Epidermal melanocyte (primary cell): ENCODE data around the gene ARMS2.

ENCODE experiments used
- DNase-seq: peaks from one replicate; pipeline ENCODE4 v3.0.0; 2011; ENCODE audit warnings: low spot score; ENCODE audit not compliant: insufficient read length

The ARMS2 gene

DNA sequence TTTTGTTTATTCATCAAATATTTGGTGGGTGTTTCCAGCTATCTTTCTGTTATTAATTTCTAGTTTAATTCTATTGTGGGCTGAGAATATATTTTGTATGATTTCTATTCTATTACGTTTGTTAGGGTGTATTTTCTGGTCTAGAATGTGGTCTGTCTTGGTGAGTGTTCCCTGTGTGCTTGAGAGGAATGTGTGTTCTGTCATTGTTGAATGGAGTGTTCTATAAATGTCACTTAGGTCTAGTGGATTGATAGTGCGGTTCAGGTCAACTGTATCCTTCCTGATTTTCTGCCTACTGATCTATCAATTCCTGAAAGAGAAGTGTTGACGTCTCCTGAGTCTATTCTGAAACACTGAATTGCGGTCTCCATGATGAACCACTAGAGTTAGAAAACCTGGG is 15.4 kb downstream of the ARMS2 start:
- DNase-seq, result no peak

DNA sequence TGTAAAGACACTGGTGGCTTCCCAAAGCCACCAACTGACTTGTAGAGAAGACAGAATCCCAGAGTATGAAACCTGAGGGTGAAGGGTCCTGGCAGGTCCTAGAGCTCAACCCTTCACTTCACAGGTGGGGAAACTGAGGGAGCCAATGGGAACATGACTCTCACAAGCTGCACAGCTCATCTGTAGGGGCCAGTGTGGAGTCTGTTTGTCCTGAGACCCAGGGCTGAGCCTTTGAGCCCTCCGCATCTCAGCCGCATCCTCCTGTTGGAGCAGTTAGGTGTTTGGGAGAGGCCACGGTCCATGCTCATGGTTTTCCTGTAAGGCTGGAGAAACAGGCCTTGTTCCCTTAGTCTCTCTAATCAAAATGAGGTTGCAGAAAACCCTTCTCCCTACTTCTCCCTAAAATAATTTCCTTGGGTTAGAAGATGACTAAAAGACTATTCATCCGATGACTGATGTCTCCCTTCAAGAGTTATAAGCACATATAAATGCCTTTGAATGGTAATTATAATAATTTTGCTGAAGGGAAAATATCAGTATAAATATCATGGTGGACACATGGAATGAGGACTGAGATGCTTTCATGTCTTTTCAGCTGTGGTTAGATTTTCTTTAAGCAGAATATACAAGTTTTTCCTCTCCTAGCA is 17.2 kb downstream of the ARMS2 start:
- DNase-seq, result no peak

DNA sequence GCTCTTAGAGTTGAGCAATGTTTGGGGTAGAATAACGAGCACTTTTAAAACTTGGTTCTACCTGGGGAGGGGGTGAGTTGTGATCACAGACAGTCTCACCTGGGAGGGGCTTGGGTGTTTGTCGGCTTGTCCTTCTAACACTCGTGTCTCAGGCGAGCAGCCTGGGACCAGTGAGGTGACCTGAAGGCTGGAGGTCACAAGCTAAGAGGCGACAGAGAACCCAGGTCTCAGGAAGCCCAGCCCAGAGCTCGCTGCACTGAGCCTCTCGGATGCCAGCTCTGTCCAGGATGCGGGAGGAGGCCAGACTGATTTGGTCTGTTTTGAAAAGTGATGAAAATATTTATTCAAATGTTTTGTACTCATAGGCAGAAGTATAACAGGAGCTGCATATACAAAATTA is 18.7 kb downstream of the ARMS2 start:
- no peak for DNase-seq

DNA sequence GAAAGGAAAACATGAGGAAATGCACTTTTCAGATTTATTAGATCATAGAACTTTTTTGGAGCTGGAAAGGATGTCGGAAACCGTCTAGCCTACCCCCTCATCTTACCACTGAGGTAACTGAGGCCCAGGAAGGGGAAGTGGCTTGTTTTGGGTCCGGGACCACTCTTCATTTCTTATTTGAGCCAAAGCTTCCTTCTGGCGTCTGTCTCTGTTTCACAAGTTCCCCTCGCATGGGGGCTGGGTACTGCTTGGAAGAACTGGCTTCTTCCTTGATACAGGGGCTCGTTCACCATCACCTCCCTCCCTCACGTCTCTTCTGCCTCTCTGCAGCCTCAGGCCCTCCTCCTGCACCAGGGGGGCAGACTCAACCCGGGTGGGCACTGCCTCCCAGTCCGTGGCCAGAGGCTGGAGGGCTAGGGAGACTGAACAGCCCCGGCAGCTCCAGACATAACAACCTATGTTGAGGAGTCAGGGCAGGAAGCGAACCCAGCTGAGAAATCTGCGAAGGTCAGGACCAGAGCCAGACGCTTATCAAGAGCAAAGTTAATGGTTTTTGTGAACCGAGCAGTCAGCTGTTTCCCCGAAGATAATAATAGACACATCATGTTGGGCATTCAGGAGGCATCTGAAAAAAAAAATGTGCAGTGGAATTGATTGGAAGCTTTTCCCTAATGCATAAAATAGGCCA is 19.8 kb downstream of the ARMS2 start:
- DNase-seq, result no peak

DNA sequence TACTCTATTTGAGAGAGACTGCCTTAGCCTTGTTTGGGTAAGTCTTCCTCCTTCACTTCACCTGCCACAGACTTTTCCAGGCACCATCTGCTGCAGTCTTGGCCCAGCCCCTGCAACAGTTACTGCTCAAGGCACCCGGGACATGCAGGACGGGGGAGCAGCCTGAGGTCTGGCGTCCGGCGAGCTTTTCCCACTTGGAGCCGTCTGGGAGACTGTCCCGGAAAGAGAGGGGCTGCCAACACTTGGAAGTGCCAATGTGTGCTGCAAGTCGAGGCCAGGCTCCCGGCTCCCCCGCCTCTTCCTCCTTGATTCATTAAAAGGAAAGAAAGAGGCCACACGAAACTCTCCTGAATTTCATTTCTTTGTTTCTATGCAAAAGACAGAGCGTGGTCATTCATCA is 20.6 kb downstream of the ARMS2 start:
- DNase-seq, result no peak

DNA sequence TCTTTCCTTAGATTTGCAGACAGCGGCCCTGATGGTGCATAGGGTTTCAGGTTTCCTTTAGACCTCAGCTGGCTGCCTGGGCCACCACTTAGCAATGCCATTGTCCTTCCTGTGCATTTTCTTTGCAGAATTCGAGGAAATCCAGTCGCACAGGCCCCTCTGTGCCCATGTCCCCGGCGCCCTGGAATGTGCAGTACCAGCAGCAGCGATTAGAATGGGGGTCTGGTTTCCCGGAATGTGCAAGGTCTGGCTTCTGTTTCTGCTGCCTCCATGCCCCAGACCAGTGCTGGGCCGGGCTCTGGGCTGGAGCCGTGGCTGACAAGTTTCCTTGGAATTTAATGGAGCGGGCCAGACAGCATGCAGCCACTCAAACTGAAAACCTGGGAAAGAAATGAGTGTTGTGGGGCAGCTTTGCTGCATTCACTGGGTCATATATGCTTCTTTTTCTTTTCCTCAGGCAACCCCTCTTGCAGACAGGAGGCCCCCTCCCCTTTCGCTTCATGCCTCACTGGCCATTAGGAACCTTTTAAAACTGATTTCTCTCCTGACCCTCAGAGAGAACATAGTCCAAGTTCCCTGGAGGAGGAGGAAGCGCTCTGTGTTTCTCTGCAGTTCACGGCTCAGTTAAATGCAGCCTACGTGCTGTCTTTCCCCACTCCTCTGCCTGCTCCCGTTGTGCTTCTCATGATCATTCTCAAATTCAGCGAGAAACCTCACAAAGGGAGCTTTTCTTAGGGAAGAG is 21.3 kb downstream of the ARMS2 start:
- DNase-seq, result no peak

DNA sequence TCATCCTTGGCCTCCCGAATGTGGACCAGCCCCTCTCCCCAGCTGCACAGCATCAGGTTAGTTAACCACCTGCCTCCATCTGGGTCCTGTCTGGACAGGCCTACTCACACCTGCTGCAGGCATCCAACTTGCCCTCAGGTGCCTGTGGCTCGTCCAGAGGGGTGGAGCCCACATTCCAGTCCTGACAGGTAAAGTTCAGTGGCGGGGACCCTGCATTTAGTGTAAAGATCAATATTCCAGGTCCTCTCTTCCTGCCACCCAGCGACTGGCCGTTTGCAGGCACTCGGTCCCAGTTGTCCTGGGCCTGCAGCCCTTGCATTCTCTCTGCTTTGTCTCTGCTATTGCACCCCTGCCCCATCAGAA is 21.9 kb downstream of the ARMS2 start:
- DNase-seq, result no peak

DNA sequence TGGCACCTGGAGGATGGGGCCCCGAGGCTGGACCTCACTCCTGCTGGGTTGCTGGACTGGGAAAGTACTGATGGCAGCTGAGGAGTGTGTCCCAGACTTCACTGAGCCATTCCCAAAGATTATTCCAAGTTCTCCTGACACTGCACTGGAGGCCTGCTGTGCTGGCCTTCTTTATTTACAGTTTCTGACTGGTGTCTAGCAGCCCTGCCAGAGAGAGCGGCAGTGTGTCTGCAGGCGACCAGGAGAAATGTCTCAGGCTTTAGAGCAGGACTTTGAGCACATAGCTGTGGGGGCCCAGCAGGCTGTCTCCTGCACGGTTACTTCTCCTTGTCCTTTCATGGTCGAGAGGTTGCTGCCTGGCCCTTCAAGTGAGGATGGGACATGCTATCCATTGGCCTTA is 23.0 kb downstream of the ARMS2 start:
- DNase-seq, result no peak

DNA sequence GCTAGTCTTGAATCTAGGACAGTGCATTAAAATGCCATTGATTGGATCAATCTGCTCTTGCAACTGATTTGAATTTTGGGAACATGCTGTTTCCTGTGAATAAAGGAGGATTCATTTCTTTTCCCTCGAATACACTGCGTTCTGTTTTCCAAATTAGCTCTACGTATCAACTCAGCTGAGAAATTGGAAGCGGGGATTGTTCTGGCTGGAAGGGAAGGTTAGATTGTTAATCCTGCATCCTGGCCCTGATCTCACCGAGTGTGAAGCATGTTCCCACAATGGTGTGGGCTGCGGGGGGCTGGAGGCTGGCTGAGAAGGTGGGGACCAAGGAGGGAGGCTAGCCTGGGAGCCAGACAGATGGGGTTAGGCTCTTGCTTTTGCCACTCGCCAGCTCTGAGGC is 24.5 kb downstream of the ARMS2 start:
- DNase-seq, result no peak

DNA sequence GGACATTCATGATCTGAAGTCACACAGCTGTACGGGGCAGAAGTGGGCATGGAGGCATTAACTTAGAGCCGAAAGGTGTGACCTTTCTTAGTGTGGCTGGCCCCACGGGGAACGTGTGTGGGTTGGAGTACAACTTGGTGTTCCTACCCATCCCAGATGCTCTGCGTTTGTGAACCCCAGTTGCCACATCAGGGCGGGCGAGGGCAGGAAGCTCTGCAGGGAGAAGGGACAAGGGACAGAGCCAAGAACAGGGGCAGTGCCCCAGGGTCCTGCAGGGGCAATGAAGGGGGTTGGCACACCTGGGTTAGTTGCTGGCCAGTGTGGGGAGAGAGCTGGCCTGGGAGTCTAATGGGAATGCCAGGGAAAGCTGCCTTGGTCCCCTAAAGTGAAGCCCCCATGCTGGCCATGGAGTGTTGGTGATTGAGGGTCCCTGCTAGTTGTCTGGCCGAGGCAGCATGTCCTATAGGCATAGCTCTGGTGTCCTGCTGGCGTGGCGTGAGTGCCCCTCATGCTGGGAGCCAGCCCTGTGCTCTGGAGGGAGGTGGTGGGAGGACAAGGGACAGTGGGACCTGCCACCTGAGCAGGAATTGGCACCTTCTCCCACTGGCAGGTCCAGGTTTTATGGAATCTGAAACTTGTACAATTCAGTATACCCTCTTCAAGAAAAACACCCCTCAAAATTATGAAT is 25.8 kb downstream of the ARMS2 start:
- no peak for DNase-seq

DNA sequence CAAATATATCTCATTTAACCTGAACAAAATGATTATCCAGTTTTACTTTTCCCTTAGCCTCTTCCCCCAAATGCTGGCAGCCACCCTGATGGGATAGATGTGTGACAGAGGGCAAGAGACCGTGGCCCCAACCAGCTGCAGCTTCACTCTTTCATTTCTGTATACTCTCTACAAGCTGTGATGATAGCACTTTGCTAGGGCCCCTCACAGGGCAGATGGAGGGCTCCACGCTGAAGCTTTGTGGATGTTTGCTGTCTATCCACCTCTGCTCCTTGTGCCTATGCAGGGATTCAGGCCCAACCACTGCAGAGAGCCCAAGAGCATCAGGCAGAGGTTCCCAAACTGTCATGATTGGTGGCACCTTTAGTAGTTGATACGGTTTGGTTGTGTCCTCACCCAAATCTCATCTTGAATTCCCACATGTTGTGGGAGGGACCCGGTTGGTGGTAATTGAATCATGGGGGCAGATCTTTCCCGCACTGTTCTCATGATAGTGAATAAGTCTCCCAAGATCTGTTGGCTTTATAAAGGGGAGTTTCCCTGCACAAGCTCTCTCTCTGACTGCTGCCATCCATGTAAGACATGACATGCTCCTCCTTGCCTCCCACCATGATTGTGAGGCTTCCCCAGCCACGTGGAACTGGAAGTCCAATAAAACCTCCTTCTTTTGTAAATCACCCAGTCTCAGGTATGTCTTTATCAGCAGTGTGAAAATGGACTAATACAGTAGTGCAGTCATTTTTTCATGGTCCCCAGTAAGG is 27.0 kb downstream of the ARMS2 start:
- DNase-seq, result no peak

DNA sequence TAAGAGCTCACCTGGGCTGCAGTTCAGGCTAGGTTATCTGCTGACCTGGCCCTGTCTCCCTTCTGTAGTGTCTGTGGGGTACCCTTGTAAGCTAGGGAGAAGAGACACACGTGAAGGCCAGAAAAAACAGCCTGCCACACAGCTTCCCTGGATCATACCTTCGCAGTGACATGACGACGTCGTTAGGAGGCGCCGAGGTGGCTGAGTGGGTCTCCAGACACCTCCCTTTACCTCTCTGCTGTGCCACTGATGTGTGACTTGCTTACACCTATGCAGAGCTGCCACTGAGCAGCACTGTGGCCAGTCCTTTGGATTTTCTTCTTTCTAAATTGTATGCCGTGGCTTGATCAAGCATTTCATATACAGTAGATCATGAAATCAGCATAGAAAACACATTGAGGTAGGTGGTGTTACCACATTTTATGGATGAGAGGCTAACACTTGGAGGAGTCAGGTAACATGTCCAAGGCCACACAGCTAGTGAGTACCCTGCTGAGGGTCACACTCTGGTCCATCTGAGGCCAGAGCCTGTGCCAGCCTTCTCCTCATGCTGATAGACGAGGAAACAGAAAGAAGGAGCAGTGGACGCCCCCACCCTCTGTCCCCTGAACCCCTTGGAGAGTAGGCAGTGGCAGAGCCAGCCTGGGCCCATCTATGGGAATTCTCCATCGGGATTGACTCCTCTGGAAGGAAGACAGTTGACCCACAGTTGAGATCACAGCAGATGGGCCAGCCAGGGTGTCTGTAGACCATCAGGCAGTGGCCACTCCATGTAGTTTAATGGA is 30.0 kb downstream of the ARMS2 start:
- DNase-seq, result no peak

DNA sequence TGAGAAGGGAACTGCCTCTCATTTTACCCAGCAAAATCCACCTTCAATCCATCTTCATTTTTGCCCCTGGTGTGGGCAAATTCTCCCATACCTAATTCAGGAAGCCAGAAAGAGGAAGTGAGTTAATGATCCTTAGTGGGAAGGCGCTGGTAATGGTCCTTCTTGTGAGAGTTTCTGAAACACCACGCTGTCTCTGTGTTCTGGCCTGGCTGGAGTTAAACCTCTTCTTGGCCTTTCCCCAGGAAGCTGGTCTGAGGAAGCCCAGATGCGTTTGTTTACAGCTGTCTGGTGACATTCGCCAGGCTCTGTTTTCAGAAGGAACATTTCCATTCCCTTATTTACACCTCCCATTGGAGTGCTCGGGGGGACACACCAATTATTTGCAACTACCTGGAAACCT is 31.2 kb downstream of the ARMS2 start:
- peak; percentile 43 for DNase-seq

DNA sequence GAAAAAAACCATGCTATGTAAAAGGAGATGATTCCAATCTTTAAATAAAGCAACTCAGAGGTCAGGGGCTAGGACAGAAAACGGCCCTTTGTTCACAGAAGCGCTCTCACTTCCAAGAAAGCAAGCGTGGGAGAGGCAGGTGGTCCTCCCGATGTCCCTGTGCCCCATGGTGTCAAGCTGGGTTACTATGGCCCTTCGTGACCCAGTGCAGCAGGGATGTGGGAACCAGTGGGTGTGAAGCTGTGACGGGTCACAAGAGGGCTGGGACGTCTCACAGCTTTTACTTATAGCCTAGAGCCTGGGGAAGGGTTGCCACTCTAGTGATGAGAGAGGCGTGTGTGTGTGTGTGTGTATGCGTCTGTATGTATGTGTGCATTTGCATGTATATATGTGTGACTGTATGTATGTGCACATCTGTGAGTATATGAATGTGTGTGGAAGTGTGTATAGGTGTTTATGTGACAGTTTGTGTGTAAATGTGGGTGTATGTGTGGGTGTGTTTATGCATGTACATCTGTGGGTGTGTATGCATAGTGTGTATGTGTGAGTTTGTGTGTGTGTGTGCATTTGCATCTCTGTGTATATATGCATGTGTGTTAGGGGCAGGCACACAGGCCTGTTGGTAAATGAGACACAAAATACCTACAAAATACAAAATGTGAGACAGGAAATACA is 32.1 kb downstream of the ARMS2 start:
- no peak for DNase-seq

DNA sequence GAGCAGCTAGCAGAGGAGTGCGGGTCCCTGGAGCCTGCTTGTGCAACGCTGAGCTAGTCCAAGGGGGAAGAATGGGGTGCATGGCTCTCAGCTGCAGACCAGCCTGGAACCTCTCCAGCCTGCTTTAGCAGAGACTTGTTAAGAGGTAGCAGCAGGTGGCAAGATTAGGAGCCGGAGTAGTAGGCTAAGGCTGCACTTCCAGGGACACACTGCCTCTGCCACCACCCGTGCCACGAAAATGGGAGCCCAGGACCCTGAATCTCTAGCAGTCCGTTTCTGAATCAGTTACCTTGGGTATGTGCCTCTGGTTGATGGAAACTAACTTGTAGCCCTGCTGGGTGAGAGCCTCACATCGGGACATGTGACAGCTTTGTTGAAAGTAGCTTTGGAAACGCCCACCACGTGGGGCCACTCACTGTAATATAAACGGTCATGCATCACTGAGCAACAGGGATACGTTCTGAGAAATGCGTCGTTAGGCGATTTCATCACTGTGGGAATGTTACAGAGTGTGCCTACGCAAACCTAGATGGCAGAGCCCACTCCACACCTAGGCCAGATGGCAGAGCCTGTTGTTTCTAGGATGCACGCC is 32.8 kb downstream of the ARMS2 start:
- no peak for DNase-seq

DNA sequence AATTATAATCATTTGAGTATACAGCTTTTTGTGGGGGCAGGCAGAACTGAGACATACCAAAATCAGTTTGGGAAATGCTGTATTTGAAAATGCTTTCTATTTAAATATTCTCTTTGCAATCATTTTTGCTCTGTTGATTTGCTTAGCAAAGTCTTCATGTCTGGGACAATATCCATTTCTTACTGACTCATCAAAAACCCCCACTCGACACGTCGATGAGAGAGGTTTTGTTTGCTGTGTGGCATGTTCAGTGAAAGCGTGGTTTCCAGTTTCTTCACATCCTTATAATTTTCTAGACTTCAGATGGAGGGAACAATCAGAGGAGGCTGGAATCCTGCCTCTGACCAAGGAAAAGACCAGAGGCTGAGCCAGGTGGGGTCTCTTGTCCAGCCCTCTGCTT is 35.8 kb downstream of the ARMS2 start:
- no peak for DNase-seq

DNA sequence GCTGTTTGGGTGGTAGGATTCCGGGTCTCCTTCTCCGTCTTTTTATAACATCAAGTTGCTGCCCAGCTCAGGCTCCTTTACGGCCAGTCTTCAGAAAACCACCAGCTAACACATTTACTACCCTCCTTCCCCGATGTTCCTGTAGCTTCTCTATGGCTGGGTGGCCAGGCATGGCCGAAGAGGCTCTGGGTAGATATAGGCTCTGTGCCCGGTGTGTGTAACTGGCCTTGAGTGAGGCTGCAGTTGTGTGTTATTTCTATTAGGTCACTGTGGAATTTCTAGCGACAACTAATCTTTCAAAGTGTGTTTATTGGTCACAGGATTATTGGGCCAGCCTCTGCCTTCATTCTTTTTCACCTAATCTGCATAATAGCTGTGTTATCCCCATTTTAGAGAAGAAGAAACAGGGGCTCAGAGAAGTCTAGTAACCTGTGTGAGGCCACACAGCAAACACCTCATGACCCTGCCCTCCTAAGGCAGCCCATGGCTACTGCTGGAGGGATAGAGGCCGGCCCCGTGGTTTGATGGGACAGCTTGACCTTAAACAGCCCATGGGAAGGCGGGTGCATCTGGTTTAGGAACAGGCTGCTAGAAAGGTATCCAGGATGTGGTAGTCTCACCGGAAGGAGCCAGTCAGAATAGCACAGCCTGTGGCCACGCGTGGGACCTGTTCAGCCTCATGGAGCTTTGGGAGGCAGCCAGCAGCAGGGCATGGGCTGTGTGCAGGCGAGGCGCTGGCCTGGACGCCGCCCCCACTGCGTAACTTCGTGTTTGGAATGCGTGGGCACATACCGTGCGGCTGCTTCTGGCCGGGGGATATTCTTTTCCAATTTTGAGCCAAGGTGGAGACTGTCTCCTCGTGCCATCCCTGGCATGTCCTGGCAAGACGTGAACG is 36.6 kb downstream of the ARMS2 start:
- DNase-seq, result no peak

DNA sequence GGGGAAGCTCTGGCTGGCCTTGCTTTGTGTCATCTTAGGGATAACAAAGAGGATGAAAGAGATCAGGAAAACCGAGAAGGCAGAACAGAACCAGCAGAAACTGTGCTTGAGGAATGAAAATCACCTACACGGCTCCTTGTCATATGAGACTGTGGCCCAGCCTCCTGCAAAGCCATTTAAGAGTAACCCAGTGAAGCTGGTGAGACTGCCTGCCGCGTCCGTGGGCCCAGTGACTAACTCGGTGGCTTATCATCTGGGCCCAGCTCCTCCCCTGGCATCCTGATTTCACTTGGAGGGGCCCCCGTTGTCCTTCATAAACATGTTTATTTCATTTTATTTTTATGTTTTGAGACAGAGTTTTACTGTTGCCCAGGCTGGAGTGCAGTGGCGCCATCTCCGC is 37.6 kb downstream of the ARMS2 start:
- no peak for DNase-seq

DNA sequence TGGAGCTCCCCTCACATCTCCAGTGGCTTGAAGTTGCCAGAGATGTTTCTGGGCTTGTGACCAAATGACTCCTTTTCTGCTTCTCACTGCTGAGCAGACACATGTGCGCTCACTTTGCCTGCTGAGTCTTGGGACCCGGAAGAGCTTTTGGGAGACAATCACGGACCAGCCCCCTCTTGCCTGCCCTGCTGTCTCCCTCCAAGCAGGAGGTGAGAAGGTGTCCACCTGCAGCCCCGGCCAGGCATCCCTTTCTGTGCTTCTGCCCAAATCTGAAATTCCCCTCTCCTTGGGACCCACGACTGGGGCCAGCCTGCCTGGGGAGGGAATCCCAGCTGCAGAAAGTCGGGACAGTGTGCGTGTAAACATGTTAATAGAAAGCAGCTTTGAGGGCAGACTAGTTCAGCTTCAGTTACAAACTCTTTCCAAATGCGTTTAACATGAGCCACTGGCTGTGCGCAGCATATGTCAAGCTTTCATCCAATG is 38.6 kb downstream of the ARMS2 start:
- DNase-seq, result no peak
